AG10803 (cell line): ENCODE results near the gene MAPK9.

Experiments
- DNase-seq: peaks from one replicate; pipeline ENCODE4 v3.0.0; 2010; ENCODE audit warnings: low read depth
- H3K4me3 ChIP-seq: 2 replicates; pipeline ENCODE4 v1.5.1; 2011; ENCODE audit warnings: mild to moderate bottlenecking, low read length, control low read depth
- CTCF ChIP-seq: conservative IDR thresholded peaks from 2 replicates; pipeline ENCODE4 v1.5.1; 2011; ENCODE audit warnings: mild to moderate bottlenecking, low read length, control low read depth, inconsistent platforms

Gene MAPK9

DNA sequence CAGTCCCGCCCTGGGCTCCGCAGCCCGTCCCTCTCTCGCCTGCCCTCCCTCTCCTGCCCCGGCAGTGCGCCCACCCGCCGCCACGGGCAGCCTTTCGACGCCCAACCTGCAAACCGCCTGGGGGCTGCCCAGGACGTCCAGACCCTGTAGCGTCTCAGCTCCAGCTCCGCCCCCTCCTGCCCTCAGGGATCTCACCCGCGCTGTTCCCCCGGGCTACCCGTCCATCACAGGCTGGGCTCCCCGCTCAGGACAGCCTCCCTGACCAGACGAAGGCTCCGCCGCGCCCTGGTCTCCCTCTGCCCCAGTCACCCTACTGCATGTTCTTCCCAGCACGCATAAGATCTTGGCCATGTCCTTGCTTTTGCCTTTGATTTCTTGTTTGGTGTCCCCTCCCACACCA is 84.3 kb downstream of the MAPK9 start:
- DNase-seq, result no peak
- no peak overlapping the region for H3K4me3 ChIP-seq
- TF ChIP-seq CTCF, result no peak

- H3K4me3 ChIP-seq, result no peak overlapping the region
- no peak for DNase-seq
- no peak for TF ChIP-seq CTCF
These were observed 84.9 kb downstream of the MAPK9 start for GRCh38 chr5:180206993-180207392.

- TF ChIP-seq CTCF, result no peak
- no peak overlapping the region for H3K4me3 ChIP-seq
- DNase-seq, result no peak
These were observed 86.0 kb downstream of the MAPK9 start for GRCh38 chr5:180205916-180206315.

DNA sequence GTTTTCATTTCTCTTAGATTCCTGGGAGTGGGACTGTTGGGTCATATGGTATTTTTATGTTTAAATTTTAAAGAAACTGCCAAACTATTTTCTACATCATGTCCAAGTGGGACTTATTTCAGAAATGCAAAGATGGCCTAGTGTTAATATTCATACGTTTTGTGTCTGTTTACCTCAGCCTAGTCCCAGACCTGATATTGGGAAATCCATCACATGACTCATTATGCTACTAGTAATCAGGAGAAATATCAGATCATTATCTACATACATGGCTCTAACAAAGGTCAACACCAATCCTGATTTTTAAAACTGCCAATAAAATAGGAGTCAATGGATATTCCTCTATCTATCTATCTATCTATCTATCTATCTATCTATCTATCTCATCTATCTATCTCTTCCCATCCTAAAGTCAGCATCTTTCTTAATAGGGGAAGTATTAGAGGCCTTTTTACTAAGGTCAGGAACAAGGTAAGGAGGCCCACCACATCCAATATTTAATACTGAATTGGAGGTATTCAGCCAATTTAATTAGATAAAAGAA is 87.5 kb downstream of the MAPK9 start:
- H3K4me3 ChIP-seq, result no peak overlapping the region
- TF ChIP-seq CTCF, result no peak
- DNase-seq, result no peak

- no peak for TF ChIP-seq CTCF
- no peak overlapping the region for H3K4me3 ChIP-seq
- no peak for DNase-seq
These were observed 88.8 kb downstream of the MAPK9 start for GRCh38 chr5:180202939-180203573.

GRCh38 chr5:180201051-180201987 is 90.6 kb downstream of the MAPK9 start:
- TF ChIP-seq CTCF, result 0 out of 2 replicates have a peak, but pooled peaks have one; percentile 15
- no peak overlapping the region for H3K4me3 ChIP-seq
- DNase-seq, result no peak
